Tibial nerve (tissue), 4 donors: ENCODE data around the gene MELK.

ENCODE experiments used
- EP300 ChIP-seq, 2 donors: sonication (generic); formaldehyde crosslinking; IDR thresholded peaks; one replicate each; pipeline ENCODE4 v1.6.1; 2017; ENCODE audit warnings: antibody characterized with exemption in 2 of 2, mild to moderate bottlenecking in 1 of 2
- POLR2A ChIP-seq, 2 donors: fragments of 450-650 bp; IDR thresholded peaks; one replicate each; pipeline ENCODE4 v1.6.1; 2017; ENCODE audit warnings: antibody characterized with exemption in 2 of 2, mild to moderate bottlenecking in 2 of 2, moderate library complexity in 2 of 2
- TF ChIP-seq, protein P1 (sequence below), 5 experiments: fragments of 200-600 bp in 3 of 5; fragments of 450-650 bp in 2 of 5; sonication (generic) in 3 of 5; IDR thresholded peaks; one replicate each; pipeline ENCODE4 v1.5.1; 2016 to 2019; ENCODE audit warnings: antibody characterized with exemption in 5 of 5, mild to moderate bottlenecking in 3 of 5, moderate library complexity in 2 of 5

- TF ChIP-seq, protein P1, sequence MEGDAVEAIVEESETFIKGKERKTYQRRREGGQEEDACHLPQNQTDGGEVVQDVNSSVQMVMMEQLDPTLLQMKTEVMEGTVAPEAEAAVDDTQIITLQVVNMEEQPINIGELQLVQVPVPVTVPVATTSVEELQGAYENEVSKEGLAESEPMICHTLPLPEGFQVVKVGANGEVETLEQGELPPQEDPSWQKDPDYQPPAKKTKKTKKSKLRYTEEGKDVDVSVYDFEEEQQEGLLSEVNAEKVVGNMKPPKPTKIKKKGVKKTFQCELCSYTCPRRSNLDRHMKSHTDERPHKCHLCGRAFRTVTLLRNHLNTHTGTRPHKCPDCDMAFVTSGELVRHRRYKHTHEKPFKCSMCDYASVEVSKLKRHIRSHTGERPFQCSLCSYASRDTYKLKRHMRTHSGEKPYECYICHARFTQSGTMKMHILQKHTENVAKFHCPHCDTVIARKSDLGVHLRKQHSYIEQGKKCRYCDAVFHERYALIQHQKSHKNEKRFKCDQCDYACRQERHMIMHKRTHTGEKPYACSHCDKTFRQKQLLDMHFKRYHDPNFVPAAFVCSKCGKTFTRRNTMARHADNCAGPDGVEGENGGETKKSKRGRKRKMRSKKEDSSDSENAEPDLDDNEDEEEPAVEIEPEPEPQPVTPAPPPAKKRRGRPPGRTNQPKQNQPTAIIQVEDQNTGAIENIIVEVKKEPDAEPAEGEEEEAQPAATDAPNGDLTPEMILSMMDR (IDR thresholded peaks at IDR 0.05): no peak
- TF ChIP-seq POLR2A (IDR thresholded peaks at IDR 0.05) (peak in 1 of 2 donors; percentile 24), EP300 (IDR thresholded peaks at IDR 0.05) (peak in 1 of 2 donors; percentile 43)
Observed at GRCh38 chr9:36572515-36573418, at the start of gene MELK.
